Panc1 (cell line): Measurements from ENCODE around the gene ABCC10.

Experiments used
- CTCF ChIP-seq: fragments of 450-650 bp; IDR thresholded peaks from 2 replicates; pipeline ENCODE4 v1.5.1; 2017; ENCODE audit warnings: mild to moderate bottlenecking
- POLR2AphosphoS5 ChIP-seq: IDR thresholded peaks from 2 replicates; pipeline ENCODE4 v1.6.1; 2012; ENCODE audit warnings: mild to moderate bottlenecking, low read depth, low read length, moderate library complexity
- REST ChIP-seq, 2 experiments: IDR thresholded peaks; 2 replicates each; pipeline ENCODE4 v1.6.1; 2011 to 2012; ENCODE audit warnings: low read depth in 2 of 2, control low read depth in 1 of 2, low read length in 1 of 2, mild to moderate bottlenecking in 1 of 2, moderate library complexity in 1 of 2; ENCODE audit not compliant: insufficient read depth in 1 of 2
- SIN3A ChIP-seq: IDR thresholded peaks from 2 replicates; pipeline ENCODE4 v1.6.1; 2012; ENCODE audit warnings: low read depth, mild to moderate bottlenecking, low read length, moderate library complexity, borderline replicate concordance; ENCODE audit not compliant: insufficient read depth
- TCF7L2 ChIP-seq: IDR thresholded peaks from 2 replicates; pipeline ENCODE4 v1.6.1; 2011; ENCODE audit warnings: mild to moderate bottlenecking, low read depth, low read length, inconsistent platforms

- TF ChIP-seq CTCF (no peak), REST (IDR thresholded peaks at IDR 0.05; ENCODE audit: insufficient read depth in 1 of 2, low read depth in 2 of 2, low read length in 1 of 2) (no peak), POLR2AphosphoS5 (no peak), SIN3A (no peak), TCF7L2 (no peak)
Measured at GRCh38 chr6:43451348-43451747, 24.0 kb downstream of the ABCC10 start.
